IPS-NIHi7 (cell line): ENCODE results near the gene LRRC73.
"Not testable (repeated sequence)": the region's sequence is repeated elsewhere in the genome, so short reads cannot be mapped to it uniquely, and the experiment has no call there.

Source experiments
- DNase-seq: peaks from one replicate; pipeline ENCODE4 v3.0.0; 2012; ENCODE audit warnings: mixed read lengths; ENCODE audit errors: extremely low spot score

Gene LRRC73

GRCh38 chr6:43493230-43493629, 16.9 kb downstream of the LRRC73 start:
- DNase-seq, result no peak

- peak; percentile 34 for DNase-seq
Observed at GRCh38 chr6:43492673-43493072, 17.5 kb downstream of the LRRC73 start.

GRCh38 chr6:43491750-43492661, 18.1 kb downstream of the LRRC73 start:
- DNase-seq, result no peak

GRCh38 chr6:43490523-43490939, 19.6 kb downstream of the LRRC73 start:
- DNase-seq, result no peak

- no peak for DNase-seq
Observed at GRCh38 chr6:43489277-43490072, 20.7 kb downstream of the LRRC73 start.

- no peak for DNase-seq
Observed at GRCh38 chr6:43488667-43489276, 21.4 kb downstream of the LRRC73 start.

- no peak for DNase-seq
Observed at GRCh38 chr6:43481591-43482236, 28.4 kb downstream of the LRRC73 start.

GRCh38 chr6:43481075-43481474, 29.1 kb downstream of the LRRC73 start:
- no peak for DNase-seq

- DNase-seq, result no peak
Observed at GRCh38 chr6:43478008-43478372, 32.2 kb downstream of the LRRC73 start.

- DNase-seq, result peak; percentile 98
Observed at GRCh38 chr6:43477235-43478007, 32.7 kb downstream of the LRRC73 start, which contains the start of gene TJAP1. TSS of gene TJAP1 (plus strand) at chr6:43477570. CDS start at chr6:43499002, 21,432 bp downstream.

GRCh38 chr6:43476746-43477145, 33.4 kb downstream of the LRRC73 start:
- no peak for DNase-seq

GRCh38 chr6:43475516-43475915, 34.6 kb downstream of the LRRC73 start:
- DNase-seq, result no peak

GRCh38 chr6:43472515-43472914, 37.6 kb downstream of the LRRC73 start:
- DNase-seq, result no peak

- DNase-seq, result no peak
Observed at GRCh38 chr6:43471399-43471798, 38.7 kb downstream of the LRRC73 start.

- no peak for DNase-seq
Observed at GRCh38 chr6:43469947-43470346, 40.2 kb downstream of the LRRC73 start.

- DNase-seq, result no peak
Observed at GRCh38 chr6:43468748-43469681, 41.1 kb downstream of the LRRC73 start.

GRCh38 chr6:43468240-43468639, 41.9 kb downstream of the LRRC73 start:
- no peak for DNase-seq

GRCh38 chr6:43467752-43468151, 42.4 kb downstream of the LRRC73 start:
- no peak for DNase-seq

- not testable (repeated sequence) for DNase-seq
Observed at GRCh38 chr6:43467265-43467664, 42.9 kb downstream of the LRRC73 start.

- DNase-seq, result no peak
Observed at GRCh38 chr6:43465948-43466347, 44.2 kb downstream of the LRRC73 start.
